Naive thymus-derived CD8-positive, alpha-beta T cell (primary cell): ENCODE results near the gene VWF. TPM values are rescaled to one million over a fixed set of nuclear protein-coding genes. Genes with fewer than 3 reads are reported as not detected.

Experiments used
- ATAC-seq, 2 donors: fragments of 150-1000 bp; cut with Tn5 transposase in 1 of 2; sonication (Bioruptor Pico), chemical (Tn5 transposase) in 1 of 2; 1 replicate in 1 of 2; 2 replicates in 1 of 2; pipeline ENCODE4 v1.10.0; 2021; ENCODE audit warnings: mild to moderate bottlenecking in 2 of 2, moderate library complexity in 2 of 2
- POLR2A ChIA-PET: fragments of 350-600 bp; sonication (Branson Sonifier 250); formaldehyde crosslinking; loops from one replicate; lab custom pipeline; 2021; ENCODE audit warnings: antibody characterized with exemption; lab: Charles Lee
- DNase-seq, 10 donors: peaks; one replicate each; pipeline versions ENCODE4 v3.0.0 to v3.0.0-alpha.2; 2020 to 2022
- H3K27ac Mint-ChIP-seq, 10 donors: one replicate each; pipeline ENCODE4 v1.8.0; 2020 to 2022; ENCODE audit warnings: mild to moderate bottlenecking in 10 of 10, mixed read lengths in 10 of 10, moderate library complexity in 4 of 10, inconsistent platforms in 1 of 10
- H3K27me3 Mint-ChIP-seq, 5 donors: one replicate each; pipeline ENCODE4 v1.8.0; 2021 to 2022; ENCODE audit warnings: mixed read lengths in 5 of 5
- H3K36me3 Mint-ChIP-seq, 3 donors: one replicate each; pipeline ENCODE4 v1.8.0; 2020 to 2022; ENCODE audit warnings: mixed read lengths in 3 of 3, mild to moderate bottlenecking in 2 of 3, inconsistent platforms in 1 of 3
- H3K4me1 Mint-ChIP-seq, 4 donors: one replicate each; pipeline ENCODE4 v1.8.0; 2021 to 2022; ENCODE audit warnings: mixed read lengths in 4 of 4
- H3K4me3 Mint-ChIP-seq, 10 donors: one replicate each; pipeline ENCODE4 v1.8.0; 2020 to 2022; ENCODE audit warnings: mild to moderate bottlenecking in 10 of 10, mixed read lengths in 10 of 10, moderate library complexity in 6 of 10, inconsistent platforms in 1 of 10
- H3K9me3 Mint-ChIP-seq, 9 donors: one replicate each; pipeline ENCODE4 v1.8.0; 2020 to 2022; ENCODE audit warnings: mixed read lengths in 9 of 9, mild to moderate bottlenecking in 3 of 9, inconsistent platforms in 1 of 9, moderate library complexity in 1 of 9
- polyA plus RNA-seq, 3 donors: library from polyadenylated mRNA; unstranded; fragments of 300-500 nt; fragmentation: Illumina TruSeq; gene quantifications; one replicate each; pipeline ENCODE4 v1.2.3, GENCODE V29; 2021
- total RNA-seq, 8 experiments: library from RNA in 2 of 8; stranded (reverse) in 2 of 8; gene quantifications; one replicate each; pipeline ENCODE4 v1.2.3 and lab custom pipeline; 2021 to 2026

VWF gene
- total and polyA plus RNA-seq, 5 experiments from 2014 or later = 0.08 to 0.60 TPM; not detected in 3

DNA sequence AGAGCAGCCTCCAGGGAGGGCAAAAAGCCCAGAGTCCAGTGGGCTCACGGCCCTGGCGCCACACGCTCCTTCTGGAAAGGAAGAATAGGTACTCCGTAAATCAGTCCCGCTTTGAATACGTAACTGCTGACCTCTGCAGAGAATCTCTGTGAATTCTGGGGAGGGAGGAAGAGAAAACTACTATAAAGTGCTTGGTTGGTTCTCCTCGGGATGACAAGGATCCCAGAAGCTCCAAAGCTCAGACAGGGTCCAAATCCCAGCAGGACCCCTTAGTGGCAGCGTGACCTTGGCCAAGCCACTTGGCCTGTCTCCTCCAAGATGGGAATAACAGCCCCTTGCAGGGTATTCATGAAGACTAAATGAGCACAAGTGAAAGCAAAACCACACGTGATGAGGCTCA is 211.1 kb downstream of the VWF start:
- no peaks in the 10 kb centered on the region for H3K9me3 Mint-ChIP-seq
- POLR2A ChIA-PET = no interaction called here
- peaks cover 1 to 7% (median 4%) of the 10 kb centered on the region in 5 donors for H3K27me3 Mint-ChIP-seq
- no peak for ATAC-seq
- H3K27ac Mint-ChIP-seq = no peak overlapping the region
- H3K4me1 Mint-ChIP-seq = no peaks in the 10 kb centered on the region
- no peaks in the 10 kb centered on the region for H3K36me3 Mint-ChIP-seq
- DNase-seq = no peak
- H3K4me3 Mint-ChIP-seq = no peak overlapping the region

GRCh38 chr12:5912437-5913334 is 211.8 kb downstream of the VWF start:
- no peaks in the 10 kb centered on the region for H3K36me3 Mint-ChIP-seq
- H3K4me3 Mint-ChIP-seq = no peak overlapping the region
- ATAC-seq (no peak), DNase-seq (no peak)
- H3K27me3 Mint-ChIP-seq = peaks cover 1 to 13% (median 6%) of the 10 kb centered on the region in 5 donors
- no peaks in the 10 kb centered on the region for H3K9me3 Mint-ChIP-seq
- H3K4me1 Mint-ChIP-seq = no peaks in the 10 kb centered on the region
- POLR2A ChIA-PET = no interaction called here
- no peak overlapping the region for H3K27ac Mint-ChIP-seq

- no peaks in the 10 kb centered on the region for H3K36me3 Mint-ChIP-seq
- H3K27me3 Mint-ChIP-seq = peaks cover 3 to 14% (median 6%) of the 10 kb centered on the region in 5 donors
- no peak overlapping the region for H3K27ac Mint-ChIP-seq
- POLR2A ChIA-PET = no interaction called here
- DNase-seq (no peak), ATAC-seq (no peak)
- no peaks in the 10 kb centered on the region for H3K4me1 Mint-ChIP-seq
- H3K4me3 Mint-ChIP-seq = no peak overlapping the region
- H3K9me3 Mint-ChIP-seq = no peaks in the 10 kb centered on the region
Observed at GRCh38 chr12:5912011-5912410, 212.5 kb downstream of the VWF start.

DNA sequence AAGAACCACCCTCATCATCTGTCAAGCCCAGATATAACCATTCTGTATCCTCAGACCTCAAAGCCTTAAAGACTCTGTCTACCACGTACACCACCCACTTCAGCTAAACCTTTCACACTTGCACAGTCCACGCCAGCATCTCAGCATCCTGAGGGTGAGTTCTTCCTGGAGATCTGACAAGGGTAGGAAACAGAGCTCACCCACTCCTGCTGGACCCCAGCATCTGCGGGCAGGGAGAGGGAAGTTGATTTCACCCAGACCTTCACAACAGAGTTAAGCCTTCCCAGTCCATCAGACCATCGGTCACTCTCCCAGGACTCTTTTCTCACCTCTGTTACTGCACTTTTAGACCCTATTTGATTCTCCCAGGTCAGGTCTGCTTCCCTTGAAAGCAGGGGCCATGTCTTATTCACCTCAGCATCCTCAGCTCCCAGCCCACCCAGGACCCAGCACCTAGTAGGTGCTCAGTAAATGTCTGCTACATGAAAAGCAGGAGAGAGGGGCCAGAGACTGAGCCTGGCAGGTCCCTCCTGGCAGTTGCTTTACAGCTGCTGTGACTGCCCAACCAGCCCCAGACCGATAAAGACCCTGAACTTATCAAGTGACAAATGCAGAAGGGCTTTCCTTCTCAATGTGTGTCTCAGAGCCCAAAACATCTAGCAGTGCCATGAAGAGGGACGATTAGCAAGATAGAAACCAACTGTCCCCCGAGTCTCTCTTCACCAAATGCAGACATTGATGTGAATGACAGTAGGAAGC is 213.5 kb downstream of the VWF start:
- Mint-ChIP-seq H3K9me3 (no peaks in the 10 kb centered on the region), H3K27ac (no peak overlapping the region), H3K4me1 (no peaks in the 10 kb centered on the region), H3K36me3 (no peaks in the 10 kb centered on the region), H3K27me3 (peaks cover 3 to 14% (median 7%) of the 10 kb centered on the region in 5 donors), H3K4me3 (no peak overlapping the region)
- POLR2A ChIA-PET = no interaction called here
- ATAC-seq (no peak), DNase-seq (no peak)

DNA sequence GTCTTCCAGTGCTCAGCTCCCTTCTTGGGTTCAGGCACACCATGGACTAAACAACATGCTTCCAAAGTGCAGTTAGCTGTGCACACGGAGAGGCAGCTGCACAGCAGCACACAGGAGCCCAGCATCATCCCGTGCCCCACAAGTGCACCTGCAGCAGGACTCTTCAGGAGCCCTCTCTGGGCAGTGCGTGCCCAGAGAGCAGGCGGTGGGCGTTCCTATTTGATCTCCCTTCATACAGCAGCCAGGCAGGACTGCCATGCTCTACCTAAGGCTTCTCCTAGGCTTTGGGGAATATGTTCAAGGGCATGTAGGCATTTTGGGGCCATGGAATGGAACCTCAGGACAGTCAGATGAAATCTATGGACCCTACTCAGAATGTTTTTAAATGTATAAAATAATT is 214.9 kb downstream of the VWF start:
- H3K27ac Mint-ChIP-seq = no peak overlapping the region
- no peak for ATAC-seq
- H3K36me3 Mint-ChIP-seq = no peaks in the 10 kb centered on the region
- no peak for DNase-seq
- H3K4me1 Mint-ChIP-seq = no peaks in the 10 kb centered on the region
- H3K9me3 Mint-ChIP-seq = no peaks in the 10 kb centered on the region
- no peak overlapping the region for H3K4me3 Mint-ChIP-seq
- peaks cover 3 to 19% (median 16%) of the 10 kb centered on the region in 5 donors for H3K27me3 Mint-ChIP-seq
- POLR2A ChIA-PET = no interaction called here

GRCh38 chr12:5908251-5908650 is 216.2 kb downstream of the VWF start:
- POLR2A ChIA-PET = no interaction called here
- Mint-ChIP-seq H3K4me1 (no peaks in the 10 kb centered on the region), H3K27me3 (peaks cover 5 to 32% (median 22%) of the 10 kb centered on the region in 5 donors), H3K4me3 (no peak overlapping the region), H3K27ac (no peak overlapping the region), H3K36me3 (no peaks in the 10 kb centered on the region), H3K9me3 (no peaks in the 10 kb centered on the region)
- DNase-seq (no peak), ATAC-seq (no peak)

GRCh38 chr12:5907807-5908206 is 216.7 kb downstream of the VWF start:
- Mint-ChIP-seq H3K27me3 (peaks cover 4 to 35% (median 24%) of the 10 kb centered on the region in 5 donors), H3K27ac (peak overlapping the region in 1 of 10 donors; percentile 9), H3K9me3 (no peaks in the 10 kb centered on the region), H3K4me1 (no peaks in the 10 kb centered on the region), H3K36me3 (no peaks in the 10 kb centered on the region), H3K4me3 (no peak overlapping the region)
- DNase-seq (no peak), ATAC-seq (no peak)
- POLR2A ChIA-PET = no interaction called here

DNA sequence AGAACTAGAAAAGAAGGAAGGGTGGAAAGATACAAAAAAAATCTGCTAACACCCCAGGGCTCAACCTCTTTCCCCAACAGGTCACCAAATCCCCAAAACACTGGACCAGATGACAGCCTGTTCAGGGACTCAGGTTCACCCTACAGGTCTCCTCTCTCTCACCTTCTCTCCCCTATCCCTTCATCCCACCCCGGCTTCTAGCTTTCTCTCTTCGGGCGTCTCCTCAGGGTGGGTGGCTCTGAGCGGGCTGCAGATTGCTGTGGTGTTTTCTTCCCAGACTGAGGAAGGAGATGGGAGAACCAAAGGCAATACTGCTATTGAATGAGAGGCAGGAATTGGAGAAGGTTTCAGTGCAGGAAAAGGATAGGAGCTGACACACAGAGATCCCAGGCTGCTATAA is 218.7 kb downstream of the VWF start:
- H3K27me3 Mint-ChIP-seq = peaks cover 7 to 47% (median 25%) of the 10 kb centered on the region in 5 donors
- DNase-seq = no peak

DNA sequence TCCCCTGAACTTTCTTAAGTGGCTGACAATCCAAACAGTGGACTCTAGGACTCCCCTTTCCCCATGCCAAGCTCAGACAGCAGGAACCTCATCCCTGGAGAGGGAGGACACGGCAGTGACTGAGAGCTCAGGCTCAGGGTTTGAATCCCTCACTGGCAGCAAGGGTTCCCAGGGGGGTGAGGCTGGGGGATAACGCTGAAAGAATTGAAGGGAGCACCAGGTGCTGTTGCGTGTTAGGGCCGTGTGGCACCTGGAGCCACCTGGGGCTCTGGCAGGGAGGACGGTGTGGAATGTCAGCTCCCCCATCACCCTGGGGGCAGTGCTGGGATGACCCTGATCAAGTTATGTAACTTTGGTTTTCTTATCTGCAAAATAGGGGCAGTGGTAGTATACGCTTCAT is 219.5 kb downstream of the VWF start:
- H3K36me3 Mint-ChIP-seq = no peaks in the 10 kb centered on the region
- no peaks in the 10 kb centered on the region for H3K9me3 Mint-ChIP-seq
- H3K4me3 Mint-ChIP-seq = no peak overlapping the region
- ATAC-seq (no peak), DNase-seq (no peak)
- no peak overlapping the region for H3K27ac Mint-ChIP-seq
- POLR2A ChIA-PET = no interaction called here
- H3K27me3 Mint-ChIP-seq = peaks cover 8 to 55% (median 31%) of the 10 kb centered on the region in 5 donors
- no peaks in the 10 kb centered on the region for H3K4me1 Mint-ChIP-seq

More for the DNA sequence above, 218.7 kb downstream of the VWF start:
- POLR2A ChIA-PET = interaction anchor here (0.7 kb wide), 1 partner anchor 14 kb away, joined by 5 read pairs; no protein-coding TSS in a partner anchor
- H3K36me3 Mint-ChIP-seq = no peaks in the 10 kb centered on the region
- no peak overlapping the region for H3K4me3 Mint-ChIP-seq
- H3K4me1 Mint-ChIP-seq = no peaks in the 10 kb centered on the region
- H3K9me3 Mint-ChIP-seq = no peaks in the 10 kb centered on the region
- ATAC-seq = no peak
- peak overlapping the region in 1 of 10 donors; percentile 69 for H3K27ac Mint-ChIP-seq

DNA sequence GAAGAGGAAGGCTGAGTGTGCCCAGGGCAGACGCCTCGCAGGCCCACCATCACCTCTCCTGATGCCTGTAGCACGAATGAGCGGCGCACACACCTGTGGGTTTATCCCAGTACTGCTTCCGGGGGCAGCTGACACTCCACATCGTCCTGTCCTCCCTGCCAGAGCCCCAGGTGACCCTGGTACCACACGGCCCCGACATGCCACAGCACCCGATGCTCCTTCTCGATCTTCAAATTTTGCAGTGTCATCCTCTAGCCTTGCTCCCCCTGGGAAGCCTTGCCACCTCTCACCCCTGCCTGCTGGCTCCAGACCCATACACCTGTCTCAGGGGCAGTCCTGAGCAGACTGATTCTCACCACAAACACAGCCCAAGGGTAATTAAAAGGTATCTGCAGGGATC is 220.0 kb downstream of the VWF start:
- no peaks in the 10 kb centered on the region for H3K36me3 Mint-ChIP-seq
- peaks cover 8 to 59% (median 37%) of the 10 kb centered on the region in 5 donors for H3K27me3 Mint-ChIP-seq
- no peak overlapping the region for H3K27ac Mint-ChIP-seq
- H3K4me3 Mint-ChIP-seq = no peak overlapping the region
- DNase-seq (no peak), ATAC-seq (no peak)
- POLR2A ChIA-PET = no interaction called here
- no peaks in the 10 kb centered on the region for H3K9me3 Mint-ChIP-seq
- H3K4me1 Mint-ChIP-seq = no peaks in the 10 kb centered on the region

DNA sequence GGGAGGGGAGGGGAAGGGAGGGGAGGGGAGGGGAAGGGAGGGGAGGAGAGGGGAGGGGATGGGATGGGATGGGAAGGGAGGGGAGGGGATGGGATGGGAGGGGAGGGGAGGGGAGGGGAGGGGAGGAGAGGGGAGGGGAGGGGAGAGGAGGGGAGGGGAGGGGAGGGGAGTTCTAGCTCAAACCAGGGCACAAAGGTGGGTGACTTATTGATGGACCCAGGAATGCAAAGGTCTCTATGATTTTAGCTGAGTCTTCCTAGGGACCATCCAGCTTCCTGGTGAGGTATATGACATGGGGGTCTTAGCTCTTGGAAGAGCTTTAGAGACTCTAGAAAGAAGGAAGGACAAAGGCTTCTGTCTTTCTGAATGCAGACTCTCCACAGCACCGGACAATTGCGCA is 221.7 kb downstream of the VWF start:
- Mint-ChIP-seq H3K27ac (no peak overlapping the region), H3K4me3 (no peak overlapping the region), H3K4me1 (no peaks in the 10 kb centered on the region), H3K36me3 (peaks cover 0 to 2% (median 0%) of the 10 kb centered on the region in 3 donors), H3K9me3 (no peaks in the 10 kb centered on the region), H3K27me3 (peaks cover 11 to 52% (median 31%) of the 10 kb centered on the region in 5 donors)
- ATAC-seq = no peak
- POLR2A ChIA-PET = no interaction called here
- DNase-seq = no peak

DNA sequence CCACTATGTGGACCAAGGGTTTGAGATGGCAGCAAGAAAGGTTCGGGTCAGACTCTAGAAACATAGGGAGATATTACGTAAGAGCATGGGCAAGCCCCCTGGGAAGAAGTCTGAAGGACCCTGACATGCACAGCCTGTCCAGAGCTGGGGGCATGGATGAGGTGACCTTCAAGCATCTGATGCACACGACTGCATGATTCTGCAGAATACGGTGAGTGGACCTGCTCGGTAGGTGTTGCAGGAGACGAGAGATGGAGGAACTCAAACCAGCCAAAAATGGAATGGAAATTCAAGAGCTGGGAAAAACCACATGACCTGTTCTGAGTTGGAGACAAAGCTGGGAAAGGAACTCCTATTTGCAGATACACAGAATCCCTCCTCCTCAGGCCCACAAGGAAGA is 223.1 kb downstream of the VWF start:
- POLR2A ChIA-PET = no interaction called here
- Mint-ChIP-seq H3K27me3 (peaks cover 16 to 65% (median 40%) of the 10 kb centered on the region in 5 donors), H3K36me3 (peaks cover 0 to 7% (median 0%) of the 10 kb centered on the region in 3 donors), H3K4me3 (no peak overlapping the region), H3K27ac (no peak overlapping the region), H3K9me3 (no peaks in the 10 kb centered on the region), H3K4me1 (no peaks in the 10 kb centered on the region)
- DNase-seq (no peak), ATAC-seq (no peak)
